Measurements from ENCODE around the gene ARFGEF2.
"Not testable (repeated sequence)": the region's sequence is repeated elsewhere in the genome, so short reads cannot be mapped to it uniquely, and the experiment has no call there.

ARFGEF2 gene

GRCh38 chr20:48928832-48929725, 7.6 kb downstream of the ARFGEF2 start:
- peak; percentile 75 for DNase-seq (ENCODE audit: low read depth, low spot score)

DNA sequence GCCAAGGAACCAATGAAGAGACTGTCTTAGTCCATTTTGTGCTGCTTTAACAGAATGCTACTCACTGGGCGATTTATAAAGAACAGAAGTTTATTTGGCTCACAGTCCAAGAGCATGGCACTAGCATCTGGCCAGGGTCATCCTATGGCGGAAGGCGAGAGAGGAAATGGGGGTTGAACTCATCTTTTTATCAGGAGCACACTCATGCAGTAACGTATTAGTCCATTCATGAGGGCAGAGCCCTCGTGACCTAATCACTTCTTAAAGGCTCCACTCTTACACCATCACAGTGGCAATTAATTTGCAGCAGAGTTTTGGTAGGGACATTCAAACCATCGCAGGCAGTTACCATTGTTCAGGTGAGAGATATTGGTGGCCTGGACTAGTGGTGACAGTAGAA, 8.5 kb downstream of the ARFGEF2 start:
- DNase-seq (ENCODE audit: low read depth, low spot score), result no peak

GRCh38 chr20:48930878-48931277, 9.4 kb downstream of the ARFGEF2 start:
- no peak for DNase-seq (ENCODE audit: low read depth, low spot score)

DNA sequence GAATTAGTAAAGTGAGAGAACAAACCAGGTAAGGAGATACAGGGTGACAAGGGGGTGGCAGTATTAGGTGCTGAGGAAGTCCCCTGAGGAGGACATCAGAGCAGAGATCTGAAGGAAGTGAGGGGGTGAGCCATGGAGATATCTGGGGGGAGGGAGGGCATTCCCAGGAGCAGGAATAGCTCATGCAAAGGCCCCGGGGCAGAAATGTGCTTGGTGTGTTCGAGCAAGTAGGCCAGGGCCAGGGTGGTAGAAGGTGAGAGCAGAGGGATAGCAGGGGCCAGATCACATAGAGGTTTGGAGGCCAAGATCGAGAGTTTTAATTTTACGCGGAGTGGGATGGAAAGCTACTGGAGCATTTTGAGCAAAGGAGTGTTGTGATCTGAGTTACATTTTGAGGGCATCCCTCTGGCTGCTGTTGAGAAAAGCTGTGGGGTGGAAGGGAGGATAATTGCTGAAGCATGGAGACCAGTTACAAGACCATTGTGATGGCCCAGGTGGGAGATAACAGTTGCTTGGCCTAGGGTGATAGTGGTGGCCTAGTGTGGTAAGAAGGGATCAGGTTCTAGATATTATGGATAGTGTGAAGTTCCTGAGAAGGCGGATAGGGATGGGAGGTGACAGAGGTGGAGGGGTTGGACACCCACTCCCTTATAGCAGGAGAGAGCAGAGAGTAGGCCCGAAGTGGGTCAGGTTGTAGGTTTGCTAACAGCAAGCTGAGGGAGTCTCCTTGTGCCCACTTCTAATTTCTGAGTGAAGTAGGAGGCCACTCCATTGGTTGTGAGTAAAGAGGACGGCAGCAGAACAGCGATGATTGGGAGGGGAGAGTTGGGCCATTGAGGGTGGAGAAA, 10.2 kb downstream of the ARFGEF2 start:
- DNase-seq (ENCODE audit: low read depth, low spot score), result no peak

GRCh38 chr20:48932375-48932941, 10.9 kb downstream of the ARFGEF2 start:
- DNase-seq (ENCODE audit: low read depth, low spot score), result peak; percentile 54

DNA sequence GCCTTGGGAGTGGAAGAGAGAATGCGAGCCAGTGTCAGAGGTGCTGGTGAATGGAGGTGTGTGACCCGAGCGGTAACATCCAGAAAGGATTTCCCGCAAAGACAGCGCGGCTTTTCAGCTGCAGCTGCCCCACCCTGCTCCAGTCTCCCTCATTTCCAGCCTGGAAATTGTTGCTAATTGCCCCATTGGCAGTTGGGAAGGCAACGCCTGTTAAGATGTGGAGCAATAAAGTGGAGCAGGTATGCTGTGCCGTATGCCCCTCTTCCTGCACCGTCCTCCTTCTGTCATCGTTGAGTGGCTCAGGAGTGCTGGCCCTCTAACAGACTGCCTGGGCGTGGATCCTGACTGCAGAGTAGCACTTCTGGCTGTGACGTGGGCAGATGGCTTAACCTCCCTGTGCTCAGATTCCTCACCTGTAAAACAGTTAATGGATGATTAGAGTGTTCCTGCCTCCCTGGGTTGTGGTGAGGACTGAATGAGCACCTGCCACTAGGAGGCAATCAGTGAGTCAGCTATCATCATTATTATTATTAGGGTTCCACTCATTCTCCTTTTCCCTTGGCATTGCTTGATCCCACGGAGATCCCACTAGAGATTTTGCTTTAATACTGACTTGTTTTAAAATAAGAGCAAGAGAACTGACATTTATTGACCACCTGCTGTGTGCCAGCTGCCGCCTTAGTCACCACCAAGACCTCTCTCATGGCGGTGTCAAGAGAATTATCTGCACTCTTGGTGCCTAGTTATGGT, 11.7 kb downstream of the ARFGEF2 start:
- no peak for DNase-seq (ENCODE audit: low read depth, low spot score)

DNA sequence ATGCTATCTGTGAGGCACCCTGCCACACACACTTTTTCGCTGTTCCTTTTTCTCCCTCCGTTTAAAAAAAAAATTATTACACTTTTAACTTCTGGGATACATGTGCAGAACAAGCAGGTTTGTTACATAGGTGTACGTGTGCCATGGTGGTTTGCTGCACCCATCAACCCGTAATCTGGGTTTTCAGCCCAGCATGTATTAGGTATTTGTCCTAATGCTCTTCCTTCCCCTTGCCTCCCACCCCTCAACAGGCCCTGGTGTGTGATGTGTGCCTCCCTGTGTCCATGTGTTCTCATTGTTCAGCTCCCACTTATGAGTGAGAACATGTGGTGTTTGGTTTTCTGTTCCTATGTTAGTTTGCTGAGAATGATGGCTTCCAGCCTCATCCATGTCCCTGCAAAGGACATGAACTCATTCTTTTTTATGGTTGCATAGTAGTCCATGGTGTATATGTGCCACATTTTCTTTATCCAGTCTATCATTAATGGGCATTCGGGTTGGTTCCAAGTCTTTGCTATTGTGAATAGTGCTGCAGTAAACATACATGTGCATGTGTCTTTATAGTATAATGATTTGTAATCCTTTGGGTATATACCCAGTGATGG, 12.9 kb downstream of the ARFGEF2 start:
- not testable (repeated sequence) for DNase-seq (ENCODE audit: low read depth, low spot score)

DNA sequence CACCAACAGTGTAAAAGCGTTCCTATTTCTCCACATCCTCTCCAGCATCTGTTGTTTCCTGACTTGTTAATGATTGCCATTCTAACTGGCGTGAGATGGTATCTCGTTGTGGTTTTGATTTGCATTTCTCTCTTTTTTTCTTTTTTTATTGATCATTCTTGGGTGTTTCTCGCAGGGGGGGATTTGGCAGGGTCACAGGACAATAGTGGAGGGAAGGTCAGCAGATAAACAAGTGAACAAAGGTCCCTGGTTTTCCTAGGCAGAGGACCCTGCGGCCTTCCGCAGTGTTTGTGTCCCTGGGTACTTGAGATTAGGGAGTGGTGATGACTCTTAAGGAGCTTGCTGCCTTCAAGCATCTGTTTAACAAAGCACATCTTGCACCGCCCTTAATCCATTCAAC, 13.5 kb downstream of the ARFGEF2 start:
- DNase-seq (ENCODE audit: low read depth, low spot score), result not testable (repeated sequence)

DNA sequence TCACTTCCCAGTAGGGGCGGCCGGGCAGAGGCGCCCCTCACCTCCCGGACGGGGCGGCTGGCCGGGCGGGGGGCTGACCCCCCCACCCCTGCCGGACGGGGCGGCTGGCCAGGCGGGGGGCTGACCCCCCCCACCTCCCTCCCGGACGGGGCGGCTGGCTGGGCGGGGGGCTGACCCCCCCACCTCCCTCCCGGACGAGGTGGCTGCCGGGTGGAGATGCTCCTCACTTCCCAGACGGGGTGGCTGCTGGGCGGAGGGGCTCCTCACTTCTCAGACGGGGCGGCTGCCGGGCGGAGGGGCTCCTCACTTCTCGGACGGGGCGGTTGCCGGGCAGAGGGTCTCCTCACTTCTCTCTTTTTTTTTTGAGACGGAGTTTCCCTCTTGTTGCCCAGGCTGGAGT, 14.7 kb downstream of the ARFGEF2 start:
- not testable (repeated sequence) for DNase-seq (ENCODE audit: low read depth, low spot score)

DNA sequence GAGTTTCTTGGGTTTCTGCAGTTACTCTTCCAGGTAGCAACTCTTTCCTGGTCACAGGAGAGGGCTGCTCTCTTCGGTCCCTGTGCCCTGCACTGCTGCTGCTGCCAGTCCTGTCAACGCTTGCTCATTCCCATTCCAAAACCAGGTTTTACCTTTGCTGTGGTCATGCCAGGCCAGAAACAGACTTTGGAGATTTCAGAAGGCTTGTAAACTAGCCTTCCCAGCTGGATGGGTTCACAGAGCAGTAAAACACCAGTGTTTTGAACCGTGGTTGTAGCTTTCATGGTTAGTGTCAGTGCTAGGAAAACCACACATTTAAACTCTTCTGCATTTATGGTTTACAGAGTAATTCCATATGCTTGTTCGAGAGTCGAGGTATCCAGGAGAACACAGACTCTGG, 16.2 kb downstream of the ARFGEF2 start:
- no peak for DNase-seq (ENCODE audit: low read depth, low spot score)

DNA sequence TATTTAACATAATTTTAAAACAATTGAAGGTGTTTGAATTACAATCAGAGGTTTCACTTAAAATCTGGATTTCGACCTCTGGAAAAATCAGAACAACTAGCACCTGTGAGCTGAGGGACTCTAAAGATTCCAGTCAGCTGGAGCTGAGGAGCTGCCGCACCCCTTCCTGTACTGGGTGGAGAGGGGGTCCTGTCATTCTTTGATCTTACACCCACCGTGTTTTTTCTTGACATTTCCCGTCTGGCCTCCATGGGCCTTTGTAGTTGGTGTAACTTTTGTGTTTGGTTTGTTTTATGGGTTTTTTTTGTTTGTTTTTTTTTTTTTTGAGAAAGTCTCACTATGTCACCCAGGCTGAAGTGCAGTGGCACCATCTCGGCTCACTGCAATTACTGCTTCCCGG, 17.2 kb downstream of the ARFGEF2 start:
- no peak for DNase-seq (ENCODE audit: low read depth, low spot score)

DNA sequence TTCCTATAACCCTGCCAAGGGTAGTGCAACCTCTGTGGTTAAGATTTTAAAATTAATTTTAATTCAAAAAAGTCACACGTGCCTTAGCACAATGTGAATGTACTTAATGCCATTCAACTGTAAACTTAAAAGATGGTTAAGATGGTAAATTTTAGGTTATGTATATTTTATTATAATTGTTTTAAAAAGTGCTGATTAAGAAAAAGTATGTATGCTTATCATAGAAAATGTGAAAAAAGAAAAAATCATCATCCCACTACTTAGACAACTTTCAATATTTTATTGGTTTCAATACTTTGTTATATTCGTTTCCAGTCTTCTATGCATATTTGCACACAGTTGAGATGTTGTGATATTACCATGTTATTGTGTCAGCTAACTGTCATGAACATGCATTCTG, 18.7 kb downstream of the ARFGEF2 start:
- no peak for DNase-seq (ENCODE audit: low read depth, low spot score)

DNA sequence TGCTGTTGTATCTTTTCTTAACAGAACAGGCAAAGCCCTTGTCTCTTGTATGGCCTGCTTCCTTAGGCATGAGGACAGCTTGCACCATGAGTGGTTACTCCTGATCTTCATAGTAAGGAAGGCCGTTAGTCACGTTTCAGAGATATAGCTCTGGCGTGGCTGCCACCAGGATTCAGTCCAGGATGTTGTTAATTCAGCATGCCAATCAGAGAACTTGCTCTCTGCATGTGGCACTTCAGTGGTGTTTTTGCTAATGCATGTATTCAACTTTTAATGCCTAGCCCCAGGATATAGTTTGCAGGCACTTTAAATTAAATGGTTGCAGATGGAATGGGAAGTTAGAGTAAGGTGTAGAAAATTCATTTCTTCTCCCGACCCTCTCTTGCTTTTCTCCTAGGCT, 20.0 kb downstream of the ARFGEF2 start:
- DNase-seq (ENCODE audit: low read depth, low spot score), result no peak

- no peak for DNase-seq (ENCODE audit: low read depth, low spot score)
These were observed 21.2 kb downstream of the ARFGEF2 start for GRCh38 chr20:48942730-48943129.

DNA sequence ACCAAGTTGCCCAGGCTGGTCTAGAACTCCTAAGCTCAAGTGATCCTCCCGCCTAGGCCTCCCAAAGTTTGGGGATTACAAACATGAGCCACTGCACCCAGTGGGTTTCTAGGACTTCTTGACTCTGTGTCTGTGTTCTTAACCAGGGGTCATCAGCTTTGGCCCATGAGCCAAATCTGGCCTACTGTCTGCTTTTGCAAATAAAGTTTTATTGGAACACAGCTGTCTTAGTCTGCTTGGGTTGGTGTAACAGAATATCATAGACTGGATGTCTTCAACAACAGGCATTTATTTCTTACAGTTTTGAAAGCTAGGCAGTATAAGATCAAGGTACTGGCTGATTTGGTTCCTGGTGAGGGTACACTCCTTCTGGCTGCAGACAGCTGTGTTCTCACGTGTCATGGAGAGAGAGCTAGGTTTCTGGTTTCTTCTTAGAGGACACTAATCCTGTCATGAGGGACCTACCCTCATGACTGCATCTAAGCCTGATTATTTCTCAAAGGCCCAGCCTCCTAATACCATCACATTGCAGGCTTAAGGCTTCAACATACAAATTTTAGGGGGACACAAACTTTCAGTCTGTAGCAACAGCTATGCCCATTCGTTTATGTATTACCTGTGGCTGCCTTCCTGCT, 23.3 kb downstream of the ARFGEF2 start:
- no peak for DNase-seq (ENCODE audit: low read depth, low spot score)

DNA sequence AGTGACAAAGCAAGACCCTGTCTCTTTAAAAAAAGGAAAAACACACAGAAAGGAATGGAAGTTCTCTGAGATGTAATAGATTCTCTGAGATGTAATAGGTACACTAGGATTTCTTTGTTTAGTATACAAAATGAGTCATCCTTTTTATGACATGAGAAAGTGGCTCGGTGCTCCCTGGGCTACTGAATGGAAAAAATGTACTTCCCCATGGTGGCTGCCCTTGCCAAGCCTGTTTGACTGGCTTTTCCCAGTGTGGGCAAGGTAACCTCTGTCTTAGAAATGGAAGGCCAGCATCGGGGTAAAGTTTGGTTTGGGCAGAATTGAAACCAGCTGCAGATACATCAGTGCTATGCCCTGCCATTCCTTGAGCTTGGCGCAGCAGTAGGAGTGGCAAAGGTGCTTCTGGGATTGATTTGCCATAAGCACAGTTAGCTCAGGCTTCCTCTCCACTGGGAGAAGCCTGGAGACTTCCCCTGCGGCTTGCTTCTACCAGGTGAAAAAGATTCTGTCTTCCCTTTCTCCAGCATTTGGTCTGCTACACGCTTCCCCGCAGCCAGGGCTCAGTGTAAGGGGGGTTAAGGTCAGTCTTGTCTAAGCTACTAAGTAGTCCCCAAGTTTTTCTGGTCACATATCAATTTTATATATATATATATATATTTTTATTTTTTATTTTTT, 24.5 kb downstream of the ARFGEF2 start:
- peak; percentile 66 for DNase-seq (ENCODE audit: low read depth, low spot score)

GRCh38 chr20:48948612-48949011, 27.1 kb downstream of the ARFGEF2 start:
- DNase-seq (ENCODE audit: low read depth, low spot score), result no peak

- DNase-seq (ENCODE audit: low read depth, low spot score), result no peak
These were observed 28.0 kb downstream of the ARFGEF2 start for GRCh38 chr20:48949304-48950170.

DNA sequence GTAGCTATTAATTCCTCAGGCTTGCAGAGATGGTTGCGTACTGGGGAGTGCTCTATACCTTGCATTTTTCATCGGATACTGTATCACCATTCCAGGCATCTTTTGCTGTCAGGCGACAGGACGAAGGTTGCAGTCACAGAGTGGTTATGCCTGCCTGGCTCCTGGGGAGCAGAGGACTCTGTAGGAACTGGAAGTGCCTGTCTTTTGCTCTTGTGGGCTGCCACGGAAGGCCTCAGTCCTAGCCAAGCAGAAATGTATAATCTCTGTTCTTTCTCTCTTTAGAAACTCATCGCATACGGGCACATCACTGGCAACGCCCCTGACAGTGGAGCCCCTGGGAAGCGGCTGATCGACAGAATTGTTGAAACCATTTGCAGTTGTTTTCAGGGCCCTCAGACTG, 29.5 kb downstream of the ARFGEF2 start:
- no peak for DNase-seq (ENCODE audit: low read depth, low spot score)
